Urinary bladder (tissue), 4 donors: ENCODE results near the gene PPFIBP1. TPM values are rescaled to one million over a fixed set of nuclear protein-coding genes. Genes with fewer than 3 reads are reported as not detected.
A peak's percentile ranks its signal among the peaks of the same experiment; 100 is the strongest.
"Not testable (repeated sequence)": the region's sequence is repeated elsewhere in the genome, so short reads cannot be mapped to it uniquely, and the experiment has no call there.

Experiments used
- DNase-seq: peaks from one replicate; pipeline ENCODE4 v3.0.0-alpha.2; 2015; ENCODE audit errors: extremely low spot score
- H3K27ac ChIP-seq: one replicate; pipeline ENCODE4 v1.5.1; 2013; ENCODE audit warnings: low read depth, mild to moderate bottlenecking, moderate library complexity
- H3K36me3 ChIP-seq: one replicate; pipeline ENCODE4 v1.6.1; 2013; ENCODE audit warnings: mild to moderate bottlenecking, moderate library complexity; ENCODE audit not compliant: insufficient read depth
- H3K4me1 ChIP-seq: one replicate; pipeline ENCODE4 v1.6.1; 2013; ENCODE audit warnings: mild to moderate bottlenecking, moderate library complexity; ENCODE audit not compliant: insufficient read depth
- H3K4me3 ChIP-seq: one replicate; pipeline ENCODE4 v1.5.1; 2013; ENCODE audit warnings: low read depth, low read length
- WGBS: extraction: QIAGEN DNeasy Blood & Tissue Kit; methylation state at CpG from one replicate; pipeline ENCODE4 v1.1.7; 2013; 5-methylcytosine and 5-hydroxymethylcytosine counted together
- polyA plus RNA-seq: library from polyadenylated mRNA; stranded (reverse); fragments of 200-250 nt; gene quantifications from one replicate; pipeline ENCODE4 v1.2.3, GENCODE V29; 2013
- total RNA-seq: library from RNA; depleted of rRNA; stranded (reverse); fragments of >200 nt; gene quantifications from one replicate; pipeline ENCODE4 v1.2.3, GENCODE V29; 2014
- donor health status: healthy with polysubstance abuse.
- donor health status: healthy.

The PPFIBP1 gene
- total and polyA plus RNA-seq, 2 donors, result 38.4 to 119 TPM

DNA sequence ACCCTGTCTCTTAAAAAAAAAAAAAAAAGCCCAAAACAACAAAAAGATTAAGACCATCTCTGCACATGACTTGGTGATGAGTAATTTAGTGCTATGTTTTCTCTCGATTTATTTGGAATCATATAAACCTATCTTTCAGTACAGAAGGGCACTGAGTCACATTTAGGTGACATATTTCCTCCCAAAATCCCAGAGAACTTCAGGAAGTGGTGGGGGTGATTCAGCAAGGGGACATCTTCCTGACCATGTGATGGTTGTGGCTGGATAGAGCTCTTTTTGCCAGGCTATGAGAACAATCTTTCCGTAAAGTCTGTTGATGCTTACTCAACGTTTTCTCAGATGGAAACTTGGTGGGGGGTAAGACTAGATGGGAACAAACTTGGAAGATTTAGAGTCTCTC, 50.0 kb downstream of the PPFIBP1 start:
- Histone ChIP-seq H3K4me3 (no peak overlapping the region), H3K4me1 (no peaks in the 10 kb centered on the region), H3K27ac (no peak overlapping the region), H3K36me3 (no peaks in the 10 kb centered on the region)
- 68% methylated on average over 3 of the region's 3 CpGs for WGBS
- no peak for DNase-seq

DNA sequence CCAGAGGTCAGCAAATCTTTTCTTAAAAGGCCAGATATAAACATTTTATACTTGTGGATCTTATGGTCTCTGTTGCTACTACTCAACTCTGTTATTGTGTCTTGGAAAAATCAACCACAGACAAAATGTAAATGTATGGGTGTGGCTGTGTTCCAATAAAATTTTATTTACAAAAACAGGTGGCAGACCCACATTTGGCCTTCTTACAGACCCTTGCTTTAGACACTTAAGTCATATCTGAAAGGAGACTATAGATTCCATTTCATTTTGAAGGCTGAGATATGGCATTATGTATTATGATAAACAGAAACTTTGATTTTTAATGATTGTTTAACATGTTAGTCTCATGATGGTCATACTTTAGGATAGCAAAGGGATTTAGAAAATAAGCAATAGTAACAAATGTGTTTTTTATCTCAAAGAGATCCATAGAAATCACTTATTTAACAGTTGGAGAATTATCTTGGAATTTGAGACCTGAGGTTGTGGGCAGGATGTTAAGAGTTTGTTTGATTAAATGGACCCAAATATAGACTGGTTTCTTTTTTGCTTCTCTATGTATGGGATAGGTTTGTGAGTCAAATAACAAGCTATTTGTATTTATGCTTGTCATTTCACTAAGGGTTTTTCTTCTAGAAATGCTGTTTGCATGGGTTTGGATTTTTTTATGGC, 51.2 kb downstream of the PPFIBP1 start:
- no peaks in the 10 kb centered on the region for H3K4me1 ChIP-seq
- no peak for DNase-seq

GRCh38 chr12:27575762-27576118, 51.7 kb downstream of the PPFIBP1 start:
- Histone ChIP-seq H3K4me1 (no peaks in the 10 kb centered on the region), H3K36me3 (no peaks in the 10 kb centered on the region), H3K27ac (no peak overlapping the region), H3K4me3 (no peak overlapping the region)
- no peak for DNase-seq
- 45% methylated on average over 2 of the region's 2 CpGs for WGBS

More for the DNA sequence above, 51.2 kb downstream of the PPFIBP1 start:
- Histone ChIP-seq H3K27ac (no peak overlapping the region), H3K36me3 (no peaks in the 10 kb centered on the region), H3K4me3 (no peak overlapping the region)

DNA sequence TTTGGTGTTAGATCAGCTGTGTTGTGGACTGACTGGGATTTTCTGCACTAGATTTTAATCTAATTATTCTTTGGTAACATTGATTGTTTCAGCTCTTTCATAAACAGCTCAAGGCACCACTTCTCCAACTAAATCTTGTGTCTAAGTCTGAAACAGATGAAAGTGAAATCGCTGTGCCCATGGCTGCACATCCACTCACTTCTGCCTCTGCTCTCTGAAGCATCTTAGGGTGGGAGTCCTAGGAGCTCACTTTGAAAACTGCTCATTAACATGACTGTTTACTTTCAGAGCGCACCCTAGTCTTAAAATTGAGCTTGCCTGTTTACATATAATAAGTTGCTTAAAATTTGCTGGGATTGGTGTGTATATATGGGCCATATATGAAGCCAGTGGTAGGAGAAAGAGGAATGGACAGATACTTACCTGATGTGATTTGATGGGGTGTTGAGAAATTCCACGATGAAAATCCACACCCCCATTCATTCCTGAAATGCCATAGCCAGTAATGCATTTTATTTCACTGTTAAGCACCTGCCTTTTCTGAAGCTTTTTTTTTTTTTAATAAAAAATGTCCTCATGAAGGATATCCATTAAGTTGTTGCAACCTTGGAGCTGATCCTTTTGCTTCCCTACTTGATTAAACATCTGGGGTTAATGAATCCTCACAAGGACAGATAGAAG, 52.8 kb downstream of the PPFIBP1 start:
- H3K4me1 ChIP-seq, result no peaks in the 10 kb centered on the region
- WGBS, result 84% methylated on average over 3 of the region's 3 CpGs
- no peak for DNase-seq

GRCh38 chr12:27577688-27578087, 53.7 kb downstream of the PPFIBP1 start:
- 86% methylated on average over 4 of the region's 4 CpGs for WGBS
- no peak overlapping the region for H3K4me3 ChIP-seq

More for the DNA sequence above, 52.8 kb downstream of the PPFIBP1 start:
- Histone ChIP-seq H3K27ac (no peak overlapping the region), H3K36me3 (no peaks in the 10 kb centered on the region), H3K4me3 (no peak overlapping the region)

GRCh38 chr12:27578689-27579372, 54.8 kb downstream of the PPFIBP1 start:
- H3K4me3 ChIP-seq, result no peak overlapping the region
- H3K4me1 ChIP-seq, result peaks cover 1% of the 10 kb centered on the region
- WGBS, result 84% methylated on average over 7 of the region's 7 CpGs
- H3K36me3 ChIP-seq, result no peaks in the 10 kb centered on the region
- no peak for DNase-seq
- H3K27ac ChIP-seq, result no peak overlapping the region

More at GRCh38 chr12:27577688-27578087, 53.7 kb downstream of the PPFIBP1 start:
- Histone ChIP-seq H3K4me1 (no peaks in the 10 kb centered on the region), H3K36me3 (no peaks in the 10 kb centered on the region), H3K27ac (no peak overlapping the region)
- DNase-seq, result no peak

GRCh38 chr12:27580561-27581330, 56.7 kb downstream of the PPFIBP1 start:
- WGBS, result 94% methylated on average over 9 of the region's 9 CpGs
- Histone ChIP-seq H3K27ac (no peak overlapping the region), H3K36me3 (no peaks in the 10 kb centered on the region), H3K4me1 (peaks cover 1% of the 10 kb centered on the region), H3K4me3 (no peak overlapping the region)
- DNase-seq, result no peak

GRCh38 chr12:27581331-27581671, 57.3 kb downstream of the PPFIBP1 start:
- not testable (repeated sequence) for H3K4me1 ChIP-seq, H3K4me3 ChIP-seq, H3K36me3 ChIP-seq, H3K27ac ChIP-seq, DNase-seq
- WGBS, result 94% methylated on average over 1 of the region's 1 CpG

- H3K27ac ChIP-seq, result peak overlapping the region; percentile 38
- not testable (repeated sequence) for H3K4me3 ChIP-seq, DNase-seq, H3K4me1 ChIP-seq, H3K36me3 ChIP-seq
- 80% methylated on average over 3 of the region's 3 CpGs for WGBS
Observed at GRCh38 chr12:27581833-27582232, 57.8 kb downstream of the PPFIBP1 start.

DNA sequence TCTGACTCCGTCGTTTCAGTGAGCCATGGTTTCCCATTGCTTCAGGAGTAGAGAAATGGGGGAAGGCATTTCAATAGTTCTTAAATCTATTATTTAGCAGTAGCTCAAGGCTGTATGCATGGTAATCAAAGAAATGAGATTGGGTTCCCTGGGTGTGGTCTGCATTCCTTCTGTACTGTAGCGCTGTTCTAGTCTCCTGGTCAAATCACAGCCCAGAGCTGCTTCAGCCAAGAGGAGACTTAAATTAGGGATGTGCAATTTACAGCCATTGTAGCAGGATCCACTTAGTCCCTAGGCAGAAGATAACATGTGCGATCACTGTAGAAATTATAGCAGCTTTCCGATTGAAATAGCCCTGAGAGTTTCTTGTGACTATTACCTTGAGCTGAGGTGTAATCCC, 58.4 kb downstream of the PPFIBP1 start:
- not testable (repeated sequence) for H3K36me3 ChIP-seq, H3K4me3 ChIP-seq, DNase-seq, H3K4me1 ChIP-seq
- peak overlapping the region; percentile 10 for H3K27ac ChIP-seq
- 76% methylated on average over 5 of the region's 5 CpGs for WGBS

- DNase-seq, result no peak
- peak overlapping the region; percentile 59 for H3K27ac ChIP-seq
- 64% methylated on average over 3 of the region's 3 CpGs for WGBS
- no peaks in the 10 kb centered on the region for H3K36me3 ChIP-seq
- H3K4me3 ChIP-seq, result no peak overlapping the region
- peaks cover 1% of the 10 kb centered on the region for H3K4me1 ChIP-seq
Observed at GRCh38 chr12:27583057-27583797, 59.2 kb downstream of the PPFIBP1 start.

DNA sequence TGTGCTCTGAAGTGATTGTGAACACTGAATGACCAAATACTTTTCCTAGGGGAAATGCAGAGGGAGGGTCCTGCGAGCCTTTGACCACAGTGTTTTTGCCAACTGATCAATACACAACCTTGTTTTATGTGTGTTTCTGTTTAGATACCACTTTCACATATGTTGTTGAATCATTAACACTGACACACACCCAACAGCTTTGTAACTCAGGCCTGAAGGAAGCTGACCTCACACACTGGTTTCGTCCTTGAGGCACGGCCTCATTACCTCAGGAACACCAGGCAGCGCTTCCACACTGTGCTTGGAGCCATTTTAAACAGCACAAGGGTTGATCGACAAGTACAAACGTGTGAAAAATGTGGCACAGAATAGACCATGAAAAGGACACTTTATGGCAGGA, 60.0 kb downstream of the PPFIBP1 start:
- no peak for DNase-seq
- 95% methylated on average over 6 of the region's 6 CpGs for WGBS
- Histone ChIP-seq H3K4me3 (no peak overlapping the region), H3K27ac (peak overlapping the region; percentile 59), H3K36me3 (no peaks in the 10 kb centered on the region), H3K4me1 (peaks cover 1% of the 10 kb centered on the region)

- no peak for DNase-seq
- Histone ChIP-seq H3K36me3 (no peaks in the 10 kb centered on the region), H3K27ac (no peak overlapping the region), H3K4me1 (peaks cover 1% of the 10 kb centered on the region), H3K4me3 (no peak overlapping the region)
- 94% methylated on average over 3 of the region's 3 CpGs for WGBS
Observed at GRCh38 chr12:27585739-27586265, 61.8 kb downstream of the PPFIBP1 start.
